Left hindlimb (tissue), 1 donor: Measurements from ENCODE around the gene SMIM20.

Source experiments
- DNase-seq: peaks from one replicate; pipeline ENCODE4 v3.0.0-alpha.2; 2018

SMIM20 gene

GRCh38 chr4:25962393-25962792 lies 48.4 kb downstream of the SMIM20 start:
- no peak for DNase-seq

- DNase-seq: no peak
Measured at GRCh38 chr4:25965629-25966028, 51.6 kb downstream of the SMIM20 start.

- no peak for DNase-seq
Measured at GRCh38 chr4:25966171-25966570, 52.2 kb downstream of the SMIM20 start.

- DNase-seq: no peak
Measured at GRCh38 chr4:25969374-25970155, 55.5 kb downstream of the SMIM20 start.

GRCh38 chr4:25970226-25970675 lies 56.2 kb downstream of the SMIM20 start:
- DNase-seq: peak; percentile 60

GRCh38 chr4:25970691-25971432 lies 56.8 kb downstream of the SMIM20 start:
- DNase-seq: no peak

GRCh38 chr4:25972366-25972765 lies 58.3 kb downstream of the SMIM20 start:
- no peak for DNase-seq

GRCh38 chr4:25972984-25973745 lies 59.1 kb downstream of the SMIM20 start:
- DNase-seq: no peak

- no peak for DNase-seq
Measured at GRCh38 chr4:25976780-25977179, 62.8 kb downstream of the SMIM20 start.

- no peak for DNase-seq
Measured at GRCh38 chr4:25977397-25978170, 63.6 kb downstream of the SMIM20 start.

GRCh38 chr4:25978327-25978726 lies 64.3 kb downstream of the SMIM20 start:
- no peak for DNase-seq
